Rectal smooth muscle tissue (tissue), 1 donor: ENCODE results near the gene SFXN1.

Experiments
- H3K27ac ChIP-seq: one replicate; pipeline ENCODE4 v1.7.0; 2013; ENCODE audit warnings: low read depth, low read length, inconsistent platforms
- H3K27me3 ChIP-seq: one replicate; pipeline ENCODE4 v1.7.0; 2013; ENCODE audit warnings: low read length; ENCODE audit not compliant: control insufficient read depth, insufficient read depth
- H3K36me3 ChIP-seq: one replicate; pipeline ENCODE4 v1.7.0; 2013; ENCODE audit warnings: low read length; ENCODE audit not compliant: control insufficient read depth, insufficient read depth
- H3K4me1 ChIP-seq: one replicate; pipeline ENCODE4 v1.7.0; 2013; ENCODE audit warnings: low read length; ENCODE audit not compliant: control insufficient read depth, insufficient read depth
- H3K4me3 ChIP-seq: one replicate; pipeline ENCODE4 v1.7.0; 2013; ENCODE audit warnings: low read length
- H3K9ac ChIP-seq: one replicate; pipeline ENCODE4 v1.7.0; 2013; ENCODE audit warnings: low read length

The SFXN1 gene

GRCh38 chr5:175468892-175469291, 9.5 kb upstream of the SFXN1 start:
- H3K9ac ChIP-seq = no peak overlapping the region
- no peaks in the 10 kb centered on the region for H3K27me3 ChIP-seq
- H3K4me3 ChIP-seq = no peak overlapping the region
- H3K27ac ChIP-seq = no peak overlapping the region
- H3K4me1 ChIP-seq = no peaks in the 10 kb centered on the region
- H3K36me3 ChIP-seq = no peaks in the 10 kb centered on the region

- Histone ChIP-seq H3K27ac (no peak overlapping the region), H3K36me3 (no peaks in the 10 kb centered on the region), H3K9ac (no peak overlapping the region), H3K4me1 (no peaks in the 10 kb centered on the region), H3K4me3 (no peak overlapping the region), H3K27me3 (no peaks in the 10 kb centered on the region)
Observed at GRCh38 chr5:175469916-175470315, 8.4 kb upstream of the SFXN1 start.

- H3K4me3 ChIP-seq = no peak overlapping the region
- no peaks in the 10 kb centered on the region for H3K4me1 ChIP-seq
- H3K27ac ChIP-seq = no peak overlapping the region
- H3K9ac ChIP-seq = no peak overlapping the region
- H3K36me3 ChIP-seq = no peaks in the 10 kb centered on the region
- H3K27me3 ChIP-seq = no peaks in the 10 kb centered on the region
Observed at GRCh38 chr5:175470781-175471180, 7.6 kb upstream of the SFXN1 start.

- no peaks in the 10 kb centered on the region for H3K4me1 ChIP-seq
- H3K36me3 ChIP-seq = no peaks in the 10 kb centered on the region
- H3K9ac ChIP-seq = no peak overlapping the region
- H3K27ac ChIP-seq = no peak overlapping the region
- no peaks in the 10 kb centered on the region for H3K27me3 ChIP-seq
- no peak overlapping the region for H3K4me3 ChIP-seq
Observed at GRCh38 chr5:175471196-175471595, 7.2 kb upstream of the SFXN1 start.

GRCh38 chr5:175471628-175472027, 6.7 kb upstream of the SFXN1 start:
- H3K9ac ChIP-seq = no peak overlapping the region
- no peaks in the 10 kb centered on the region for H3K4me1 ChIP-seq
- H3K4me3 ChIP-seq = no peak overlapping the region
- H3K36me3 ChIP-seq = no peaks in the 10 kb centered on the region
- H3K27ac ChIP-seq = no peak overlapping the region
- H3K27me3 ChIP-seq = no peaks in the 10 kb centered on the region

GRCh38 chr5:175472378-175472777, 6.0 kb upstream of the SFXN1 start:
- no peak overlapping the region for H3K9ac ChIP-seq
- H3K4me3 ChIP-seq = no peak overlapping the region
- H3K27ac ChIP-seq = no peak overlapping the region
- no peaks in the 10 kb centered on the region for H3K27me3 ChIP-seq
- no peaks in the 10 kb centered on the region for H3K4me1 ChIP-seq
- no peaks in the 10 kb centered on the region for H3K36me3 ChIP-seq

- no peaks in the 10 kb centered on the region for H3K27me3 ChIP-seq
- no peaks in the 10 kb centered on the region for H3K36me3 ChIP-seq
- H3K9ac ChIP-seq = no peak overlapping the region
- no peak overlapping the region for H3K4me3 ChIP-seq
- no peak overlapping the region for H3K27ac ChIP-seq
- peaks cover 8% of the 10 kb centered on the region for H3K4me1 ChIP-seq
Observed at GRCh38 chr5:175475248-175475647, 3.1 kb upstream of the SFXN1 start.

GRCh38 chr5:175477440-175477839, 920 bp upstream of the SFXN1 start:
- no peak overlapping the region for H3K4me3 ChIP-seq
- H3K27ac ChIP-seq = no peak overlapping the region
- no peak overlapping the region for H3K9ac ChIP-seq
- H3K4me1 ChIP-seq = peaks cover 8% of the 10 kb centered on the region
- no peaks in the 10 kb centered on the region for H3K36me3 ChIP-seq
- no peaks in the 10 kb centered on the region for H3K27me3 ChIP-seq

GRCh38 chr5:175478008-175478383, 364 bp upstream of the SFXN1 start:
- no peaks in the 10 kb centered on the region for H3K27me3 ChIP-seq
- H3K4me1 ChIP-seq = peaks cover 8% of the 10 kb centered on the region
- peak overlapping the region; percentile 96 for H3K4me3 ChIP-seq
- no peak overlapping the region for H3K9ac ChIP-seq
- peak overlapping the region; percentile 33 for H3K27ac ChIP-seq
- H3K36me3 ChIP-seq = no peaks in the 10 kb centered on the region

- peaks cover 8% of the 10 kb centered on the region for H3K4me1 ChIP-seq
- peak overlapping the region; percentile 89 for H3K9ac ChIP-seq
- H3K27ac ChIP-seq = peak overlapping the region; percentile 42
- H3K27me3 ChIP-seq = no peaks in the 10 kb centered on the region
- H3K36me3 ChIP-seq = peaks cover 7% of the 10 kb centered on the region
- H3K4me3 ChIP-seq = peak overlapping the region; percentile 96
Observed at GRCh38 chr5:175479125-175479881, 943 bp downstream of the SFXN1 start.

GRCh38 chr5:175483337-175483736, 5.0 kb downstream of the SFXN1 start:
- H3K4me3 ChIP-seq = no peak overlapping the region
- no peak overlapping the region for H3K27ac ChIP-seq
- H3K9ac ChIP-seq = no peak overlapping the region
- H3K27me3 ChIP-seq = no peaks in the 10 kb centered on the region
- peaks cover 8% of the 10 kb centered on the region for H3K4me1 ChIP-seq
- H3K36me3 ChIP-seq = peaks cover 7% of the 10 kb centered on the region

GRCh38 chr5:175484322-175484721, 6.0 kb downstream of the SFXN1 start:
- H3K9ac ChIP-seq = no peak overlapping the region
- no peak overlapping the region for H3K27ac ChIP-seq
- peaks cover 6% of the 10 kb centered on the region for H3K4me1 ChIP-seq
- peaks cover 7% of the 10 kb centered on the region for H3K36me3 ChIP-seq
- no peaks in the 10 kb centered on the region for H3K27me3 ChIP-seq
- no peak overlapping the region for H3K4me3 ChIP-seq

- Histone ChIP-seq H3K27ac (no peak overlapping the region), H3K4me1 (peaks cover 1% of the 10 kb centered on the region), H3K27me3 (no peaks in the 10 kb centered on the region), H3K9ac (no peak overlapping the region), H3K36me3 (peaks cover 7% of the 10 kb centered on the region), H3K4me3 (no peak overlapping the region)
Observed at GRCh38 chr5:175484829-175485228, 6.5 kb downstream of the SFXN1 start.
